Left lung (tissue), 10 donors: Measurements from ENCODE around the gene CFL2. TPM values are rescaled to one million over a fixed set of nuclear protein-coding genes. Genes with fewer than 3 reads are reported as not detected.

Experiments used
- ATAC-seq: fragments of 200-7000 bp; cut with Tn5 transposase; one replicate; pipeline ENCODE4 v1.9.1; 2020; ENCODE audit warnings: moderate library complexity
- DNase-seq, 4 donors: peaks; one replicate each; pipeline ENCODE4 v3.0.0-alpha.2; 2013 to 2020
- H3K27ac ChIP-seq, 2 donors: fragments of 200-600 bp; sonication (generic) in 1 of 2; one replicate each; pipeline versions ENCODE4 v1.5.0 to v1.8.0; 2020 to 2021
- H3K27me3 ChIP-seq, 2 donors: fragments of 200-600 bp; sonication (generic) in 1 of 2; one replicate each; pipeline versions ENCODE4 v1.5.0 to v1.8.0; 2020 to 2021
- H3K36me3 ChIP-seq, 2 donors: fragments of 200-600 bp; sonication (generic) in 1 of 2; one replicate each; pipeline versions ENCODE4 v1.5.0 to v1.8.0; 2020 to 2021
- H3K4me1 ChIP-seq, 2 donors: fragments of 200-600 bp; one replicate each; pipeline ENCODE4 v1.8.0; 2021
- H3K4me3 ChIP-seq, 2 donors: fragments of 200-600 bp; sonication (generic) in 1 of 2; one replicate each; pipeline versions ENCODE4 v1.5.0 to v1.8.0; 2020 to 2021; ENCODE audit warnings: mild to moderate bottlenecking in 1 of 2
- H3K9me3 ChIP-seq, 2 donors: fragments of 200-600 bp; sonication (generic) in 1 of 2; one replicate each; pipeline versions ENCODE4 v1.5.0 to v1.8.0; 2020 to 2021
- intact Hi-C, 2 donors: fragments of 100-400 bp; cut with DNase I; formaldehyde crosslinking; loops; one replicate each; pipeline versions ENCODE4 v1.11.2 to v1.14.2; 2022
- polyA plus RNA-seq, 6 donors: library from polyadenylated mRNA; unstranded; fragments of 120-200 nt; gene quantifications; one replicate each; pipeline ENCODE4 v1.2.1, GENCODE V29; 2013; ENCODE audit not compliant: insufficient read length in 6 of 6
- total RNA-seq, 2 donors: library from RNA; stranded (reverse); fragmentation: NEBNext Ultra II Directional; extraction: Animal tissue kit (Norgen Biotek cat#: 25700); gene quantifications; one replicate each; pipeline ENCODE4 v1.2.1, GENCODE V29; 2021
- TF ChIP-seq, protein P1 (sequence below), 2 donors: fragments of 200-600 bp; sonication (generic) in 1 of 2; IDR thresholded peaks; one replicate each; pipeline versions ENCODE4 v1.5.0 to v1.8.0; 2021; ENCODE audit warnings: antibody characterized with exemption in 2 of 2
- donor health status: DM: no; HTN: yes; CAD: no.
- donor health status: DM: no; HTN: no; CAD: no.

CFL2 gene
- total and polyA plus RNA-seq, 8 donors = 36.9 to 58.0 (median 47.1) TPM

DNA sequence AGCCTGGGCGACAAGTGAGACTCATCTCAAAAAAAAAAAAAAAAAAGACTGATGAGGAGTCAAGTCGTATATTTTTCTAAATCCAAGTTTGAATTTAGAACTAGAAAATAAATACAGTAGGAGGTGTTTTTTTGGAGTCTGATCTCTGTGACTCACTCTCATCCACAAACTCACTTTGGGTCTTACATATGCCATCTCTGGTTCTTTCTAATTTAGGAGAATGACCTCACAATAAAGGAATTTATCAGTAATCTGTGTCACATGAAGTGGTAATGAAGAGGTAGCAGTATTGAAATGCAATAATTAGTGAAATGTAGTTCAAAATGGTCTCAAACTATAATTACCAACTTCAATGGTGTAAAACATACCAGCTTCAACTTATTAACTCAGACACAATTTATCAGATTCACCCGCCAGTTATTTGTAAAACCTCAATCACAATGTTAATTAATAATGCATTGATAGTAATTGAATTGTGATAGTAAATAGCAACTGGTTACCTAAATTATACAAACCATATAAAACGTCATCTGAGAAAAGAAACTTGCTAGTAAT is 4.4 kb upstream of the CFL2 start:
- intact Hi-C loops = no loop called here
- Histone ChIP-seq H3K4me1 (peaks cover 0 to 14% of the 10 kb centered on the region in 2 donors), H3K4me3 (no peak overlapping the region), H3K9me3 (no peaks in the 10 kb centered on the region), H3K27ac (no peak overlapping the region), H3K36me3 (no peaks in the 10 kb centered on the region), H3K27me3 (no peaks in the 10 kb centered on the region)
- ATAC-seq = no peak
- DNase-seq = no peak
- TF ChIP-seq, protein P1, sequence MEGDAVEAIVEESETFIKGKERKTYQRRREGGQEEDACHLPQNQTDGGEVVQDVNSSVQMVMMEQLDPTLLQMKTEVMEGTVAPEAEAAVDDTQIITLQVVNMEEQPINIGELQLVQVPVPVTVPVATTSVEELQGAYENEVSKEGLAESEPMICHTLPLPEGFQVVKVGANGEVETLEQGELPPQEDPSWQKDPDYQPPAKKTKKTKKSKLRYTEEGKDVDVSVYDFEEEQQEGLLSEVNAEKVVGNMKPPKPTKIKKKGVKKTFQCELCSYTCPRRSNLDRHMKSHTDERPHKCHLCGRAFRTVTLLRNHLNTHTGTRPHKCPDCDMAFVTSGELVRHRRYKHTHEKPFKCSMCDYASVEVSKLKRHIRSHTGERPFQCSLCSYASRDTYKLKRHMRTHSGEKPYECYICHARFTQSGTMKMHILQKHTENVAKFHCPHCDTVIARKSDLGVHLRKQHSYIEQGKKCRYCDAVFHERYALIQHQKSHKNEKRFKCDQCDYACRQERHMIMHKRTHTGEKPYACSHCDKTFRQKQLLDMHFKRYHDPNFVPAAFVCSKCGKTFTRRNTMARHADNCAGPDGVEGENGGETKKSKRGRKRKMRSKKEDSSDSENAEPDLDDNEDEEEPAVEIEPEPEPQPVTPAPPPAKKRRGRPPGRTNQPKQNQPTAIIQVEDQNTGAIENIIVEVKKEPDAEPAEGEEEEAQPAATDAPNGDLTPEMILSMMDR (IDR thresholded peaks at IDR 0.05) = no peak

DNA sequence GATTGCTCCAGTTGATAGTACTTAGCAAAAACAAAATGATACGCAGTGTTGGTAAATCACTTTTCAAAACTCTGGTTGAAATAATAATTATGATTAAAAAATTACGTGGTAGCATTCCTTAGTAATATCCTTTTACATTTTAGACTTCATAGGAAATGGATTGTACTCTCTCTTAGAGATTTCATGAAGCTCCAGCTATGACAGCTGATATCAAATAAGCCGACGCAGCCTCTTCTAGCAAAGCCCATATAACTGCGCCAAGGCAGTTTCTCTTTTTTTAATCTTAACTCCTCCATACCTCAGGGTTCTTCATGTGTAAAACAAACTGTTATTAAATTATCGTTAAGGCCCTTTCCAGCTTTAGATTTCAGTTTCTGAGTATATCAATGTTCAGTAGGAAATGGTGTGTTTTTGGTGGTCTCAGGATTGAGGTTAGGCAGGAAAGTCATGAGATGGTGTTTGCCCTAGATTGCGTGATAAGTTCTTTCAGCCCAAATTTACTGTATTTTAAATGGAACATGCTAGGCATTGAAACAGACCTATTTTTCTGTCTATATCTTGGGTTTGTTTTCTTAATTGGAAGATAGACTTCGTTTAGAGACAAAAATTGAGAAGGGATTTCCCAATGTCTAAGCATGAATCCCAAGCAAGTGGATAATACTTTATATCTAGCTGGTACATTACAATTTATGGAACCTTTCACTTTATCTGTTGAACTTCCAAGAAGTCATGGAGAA is 902 bp upstream of the CFL2 start:
- H3K9me3 ChIP-seq = no peaks in the 10 kb centered on the region
- intact Hi-C loops = no loop called here
- H3K4me3 ChIP-seq = peak overlapping the region; percentile 81 to 88
- TF ChIP-seq, protein P1 (IDR thresholded peaks at IDR 0.05) = no peak
- H3K4me1 ChIP-seq = peaks cover 6 to 41% of the 10 kb centered on the region in 2 donors
- H3K36me3 ChIP-seq = no peaks in the 10 kb centered on the region
- ATAC-seq (no peak), DNase-seq (peak in 1 of 4 donors; percentile 32)
- peak overlapping the region; percentile 90 to 96 for H3K27ac ChIP-seq
- H3K27me3 ChIP-seq = no peaks in the 10 kb centered on the region

GRCh38 chr14:34713681-34714319 is 593 bp downstream of the CFL2 start:
- no peaks in the 10 kb centered on the region for H3K27me3 ChIP-seq
- H3K27ac ChIP-seq = peak overlapping the region; percentile 90 to 96
- H3K4me3 ChIP-seq = peak overlapping the region; percentile 81 to 88
- H3K9me3 ChIP-seq = no peaks in the 10 kb centered on the region
- DNase-seq = peak in 2 of 4 donors; percentile 53 to 60
- H3K36me3 ChIP-seq = no peaks in the 10 kb centered on the region
- TF ChIP-seq, protein P1 (IDR thresholded peaks at IDR 0.05) = no peak
- intact Hi-C loops = no loop called here
- peak; percentile 64 for ATAC-seq
- H3K4me1 ChIP-seq = peaks cover 6 to 41% of the 10 kb centered on the region in 2 donors

DNA sequence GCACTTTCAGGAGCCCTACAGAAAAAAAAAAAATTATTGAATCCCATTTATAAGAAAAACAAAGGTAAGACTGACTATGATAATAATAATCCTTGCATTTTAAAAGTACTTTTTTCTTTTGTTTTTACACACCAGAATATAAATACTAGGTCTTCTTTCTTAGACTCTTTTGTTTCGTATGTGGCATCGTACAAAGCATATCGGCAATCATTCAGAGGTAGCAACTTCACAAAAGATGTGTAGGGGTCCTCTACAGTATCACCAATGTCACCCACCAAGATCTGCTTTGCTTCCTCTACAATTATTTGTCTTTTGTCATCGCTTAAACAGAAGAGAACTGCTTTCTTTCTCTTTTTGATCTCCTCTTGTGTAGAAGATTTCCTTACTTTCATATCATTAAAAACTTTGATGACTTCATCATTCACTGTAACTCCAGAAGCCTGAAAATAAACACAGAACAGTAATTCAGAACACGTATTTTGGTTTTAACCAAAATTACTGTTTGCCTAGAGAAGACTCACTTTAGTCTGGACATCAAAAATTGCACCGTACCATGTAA is 1.2 kb downstream of the CFL2 start:
- TF ChIP-seq, protein P1 (IDR thresholded peaks at IDR 0.05) = no peak
- H3K4me1 ChIP-seq = peaks cover 6 to 41% of the 10 kb centered on the region in 2 donors
- DNase-seq (no peak), ATAC-seq (no peak)
- intact Hi-C loops = no loop called here
- H3K36me3 ChIP-seq = no peaks in the 10 kb centered on the region
- H3K27me3 ChIP-seq = no peaks in the 10 kb centered on the region
- no peaks in the 10 kb centered on the region for H3K9me3 ChIP-seq
- peak overlapping the region; percentile 90 to 96 for H3K27ac ChIP-seq
- peak overlapping the region; percentile 81 to 88 for H3K4me3 ChIP-seq
